NCI-H460 (cell line): ENCODE measurements around the gene SLC8A2. TPM values are rescaled to one million over a fixed set of nuclear protein-coding genes. Genes with fewer than 3 reads are reported as not detected.

Experiments
- DNase-seq: peaks from one replicate; pipeline ENCODE4 v3.0.0-alpha.2; 2016; ENCODE audit warnings: low read depth; ENCODE audit errors: extremely low read depth
- total RNA-seq: library from RNA; depleted of rRNA; stranded (reverse); fragments of >200 nt; shearing (Covaris generic); gene quantifications from 2 replicates; pipeline ENCODE4 v1.2.3, GENCODE V29; 2014

Gene SLC8A2
- total RNA-seq, 1 experiment from 2014 or later: not detected

DNA sequence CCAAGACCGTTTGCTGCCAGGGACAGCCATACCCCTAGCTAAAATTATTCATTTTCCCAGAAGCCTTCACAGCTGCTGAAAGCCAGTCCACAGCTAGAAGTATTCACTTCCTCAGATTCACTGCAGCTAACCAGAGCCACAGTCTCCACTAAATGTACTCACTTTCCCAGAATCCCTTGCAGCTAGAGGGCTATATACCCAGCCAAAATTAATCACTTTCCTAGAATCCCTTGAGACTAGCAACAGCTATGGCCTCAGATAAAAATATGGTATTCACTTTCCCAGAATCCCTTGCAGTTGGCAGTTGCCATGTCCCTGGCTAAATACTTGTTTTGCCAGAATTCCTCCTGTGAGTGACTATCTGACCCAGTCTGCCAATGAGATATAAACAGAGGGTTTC is 38.6 kb downstream of the SLC8A2 start:
- no peak for DNase-seq

GRCh38 chr19:47432499-47432898 is 39.2 kb downstream of the SLC8A2 start:
- no peak for DNase-seq

- no peak for DNase-seq
Measured at GRCh38 chr19:47432091-47432490, 39.6 kb downstream of the SLC8A2 start.

GRCh38 chr19:47430041-47430802 is 41.5 kb downstream of the SLC8A2 start:
- DNase-seq: no peak

- DNase-seq: no peak
Measured at GRCh38 chr19:47429140-47429793, 42.4 kb downstream of the SLC8A2 start.

DNA sequence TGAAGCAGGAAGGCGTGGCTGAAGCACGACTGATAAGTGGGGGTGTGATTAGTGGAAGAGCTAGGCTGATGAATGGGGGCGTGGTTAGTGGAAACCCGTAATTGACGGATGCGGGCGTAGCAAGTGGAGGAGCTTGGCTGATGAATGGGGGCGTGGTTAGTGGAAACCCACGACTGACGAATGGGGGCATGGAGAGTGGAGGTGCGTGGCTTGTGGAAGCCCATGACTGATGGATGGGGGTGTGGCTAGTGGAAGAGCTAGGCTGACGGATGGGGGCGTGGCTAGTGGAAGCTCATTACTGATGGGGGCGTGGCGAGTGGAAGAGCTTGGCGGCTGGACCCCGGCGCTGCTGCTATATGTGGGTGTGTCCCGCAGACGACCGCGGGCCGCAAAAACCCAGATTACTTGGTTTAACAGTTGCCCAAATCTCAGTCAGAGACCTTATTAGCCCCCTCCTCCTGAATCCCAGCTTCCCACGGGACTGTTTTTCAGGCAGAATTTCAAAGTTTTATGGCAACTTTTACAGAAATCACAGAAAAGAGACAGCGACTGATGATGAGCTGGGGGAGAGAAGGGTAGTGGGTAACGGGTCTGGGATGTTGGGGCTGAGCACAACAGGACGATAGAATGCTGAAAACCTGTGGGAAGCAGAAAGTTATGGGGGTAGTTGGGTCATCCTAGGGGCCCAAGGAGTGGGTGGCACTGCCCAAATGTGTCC is 43.4 kb downstream of the SLC8A2 start:
- peak; percentile 82 for DNase-seq

DNA sequence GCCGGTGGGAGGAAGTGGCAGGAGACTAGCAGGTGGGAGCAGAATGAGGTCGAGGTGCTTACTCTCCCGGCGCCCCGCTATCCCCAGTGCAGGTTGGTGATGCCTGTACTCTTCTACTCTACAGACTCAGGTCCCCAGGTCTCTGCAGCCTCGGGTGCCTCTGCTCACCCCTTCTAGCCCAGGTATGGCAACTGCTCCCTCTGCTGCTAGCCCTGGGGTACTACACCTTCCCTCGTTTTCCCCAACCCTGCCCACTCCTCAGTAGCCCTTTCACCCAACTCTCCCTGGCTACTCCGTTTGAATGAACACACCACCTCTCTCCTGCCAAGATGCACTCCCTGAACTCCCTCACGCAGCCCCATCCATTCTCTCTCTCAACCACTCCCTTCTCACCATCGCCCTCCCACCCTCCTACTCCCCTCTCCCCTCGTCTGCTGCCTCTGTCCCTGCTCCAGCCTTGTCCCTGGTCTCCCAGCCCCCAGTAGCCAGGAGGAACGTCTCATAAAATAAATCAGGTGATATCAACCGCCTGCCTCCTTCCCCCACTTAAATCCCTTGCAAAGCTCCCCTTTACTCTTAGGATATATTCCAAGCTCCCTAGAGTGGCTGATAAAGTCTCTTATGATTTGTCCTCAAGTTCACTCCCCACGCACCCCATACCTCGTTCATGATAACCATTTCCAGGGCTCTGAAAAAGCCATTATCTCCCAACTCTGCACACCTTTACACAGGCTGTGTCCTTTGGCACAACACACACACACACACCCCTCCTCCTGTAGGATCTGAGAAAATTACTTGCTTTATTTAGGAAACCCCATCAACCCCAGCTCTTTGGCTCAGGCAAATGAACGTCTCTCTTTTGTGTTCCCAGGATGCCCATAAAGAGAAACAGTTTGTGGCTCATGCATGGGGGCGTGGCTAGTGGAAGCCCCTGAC is 44.2 kb downstream of the SLC8A2 start:
- DNase-seq: peak; percentile 50

GRCh38 chr19:47423203-47423882 is 48.4 kb downstream of the SLC8A2 start:
- DNase-seq: no peak

GRCh38 chr19:47422417-47423163 is 49.1 kb downstream of the SLC8A2 start:
- DNase-seq: no peak

- DNase-seq: no peak
Measured at GRCh38 chr19:47421844-47422395, 49.8 kb downstream of the SLC8A2 start.

- no peak for DNase-seq
Measured at GRCh38 chr19:47421244-47421786, 50.4 kb downstream of the SLC8A2 start.

DNA sequence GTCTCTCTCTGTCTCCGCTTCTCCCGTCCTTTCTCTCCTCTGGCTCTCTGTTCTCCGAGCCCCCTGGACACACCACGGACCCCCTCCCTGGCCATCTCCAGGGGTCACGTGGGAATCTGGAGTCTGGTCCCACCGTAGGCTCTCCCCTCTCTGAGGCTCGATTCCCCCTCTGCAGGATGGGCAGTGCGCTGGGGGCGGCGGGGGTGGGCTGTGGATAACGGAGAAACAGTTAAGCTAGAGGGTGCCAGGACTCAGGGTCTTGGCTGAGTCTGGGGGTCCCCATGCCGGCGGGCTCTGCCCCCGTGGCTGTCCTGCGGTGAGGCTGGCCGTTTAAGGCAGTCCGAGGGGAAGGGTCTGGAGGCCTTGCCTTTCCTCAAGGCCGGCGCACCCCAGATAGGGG is 51.9 kb downstream of the SLC8A2 start:
- DNase-seq: no peak

- DNase-seq: no peak
Measured at GRCh38 chr19:47419030-47419783, 52.5 kb downstream of the SLC8A2 start, which contains the start of gene MEIS3. MEIS3 (minus strand) TSS chr19:47419527; CDS start chr19:47419081, 446 bp downstream.

DNA sequence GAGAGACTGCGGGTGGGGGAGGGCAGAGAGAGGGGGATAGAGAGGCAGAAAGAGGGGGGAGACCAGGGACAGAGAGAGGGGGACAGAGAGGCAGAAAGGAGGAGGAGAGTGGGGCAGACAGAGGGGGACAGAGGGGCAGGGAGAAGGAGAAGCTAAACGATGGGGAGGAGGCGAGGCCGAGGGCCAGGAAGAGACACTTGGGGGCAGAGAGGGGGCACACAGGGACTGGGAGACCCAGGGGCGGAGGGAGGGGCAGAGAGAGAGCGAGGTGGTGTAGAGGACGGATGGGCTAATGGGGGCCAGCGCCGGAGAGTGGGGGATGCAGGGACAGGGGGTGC is 53.0 kb downstream of the SLC8A2 start:
- DNase-seq: no peak

DNA sequence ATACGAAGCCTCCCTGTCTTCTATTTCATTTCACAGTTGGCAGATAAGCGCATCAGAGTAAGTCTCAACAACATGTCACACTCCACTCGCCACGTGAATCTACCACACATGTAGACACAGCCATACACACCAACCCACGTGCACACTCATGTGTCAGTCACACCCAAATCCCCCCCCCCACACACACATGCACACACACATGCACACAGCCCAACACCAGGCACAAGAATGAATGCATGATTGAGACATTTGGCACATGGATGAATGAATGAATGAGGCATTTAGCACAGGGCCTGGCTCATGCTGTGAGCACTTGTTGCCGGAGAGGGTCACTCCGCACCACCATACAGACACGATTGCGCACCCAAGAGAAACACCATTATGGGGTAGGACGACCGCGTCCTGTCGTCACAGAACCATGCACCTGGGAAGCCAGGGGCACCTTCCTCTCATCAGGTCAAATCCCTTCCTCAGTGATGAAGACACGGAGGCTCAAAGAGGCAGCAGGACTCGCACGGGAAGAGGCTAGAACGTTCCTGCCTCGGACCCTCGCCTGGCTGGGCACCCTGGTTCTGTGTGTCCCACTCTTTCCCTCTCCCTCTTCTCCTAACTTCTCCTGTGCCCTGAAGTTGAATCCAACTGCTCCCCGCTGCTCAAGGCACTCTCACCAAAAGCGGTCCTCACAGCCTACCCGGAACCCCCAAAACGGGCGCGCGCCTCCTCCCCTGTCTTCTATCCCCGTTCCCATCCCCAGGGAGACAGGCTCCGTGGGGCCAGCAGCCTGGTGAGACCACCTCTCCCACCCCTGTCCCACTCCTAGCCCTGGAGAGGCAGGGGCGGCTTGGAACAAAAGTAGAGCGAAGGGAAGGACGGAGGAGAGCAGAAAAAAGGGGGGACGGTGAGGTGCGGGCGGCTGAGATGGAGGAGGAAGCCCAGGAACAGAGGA is 53.7 kb downstream of the SLC8A2 start:
- no peak for DNase-seq

DNA sequence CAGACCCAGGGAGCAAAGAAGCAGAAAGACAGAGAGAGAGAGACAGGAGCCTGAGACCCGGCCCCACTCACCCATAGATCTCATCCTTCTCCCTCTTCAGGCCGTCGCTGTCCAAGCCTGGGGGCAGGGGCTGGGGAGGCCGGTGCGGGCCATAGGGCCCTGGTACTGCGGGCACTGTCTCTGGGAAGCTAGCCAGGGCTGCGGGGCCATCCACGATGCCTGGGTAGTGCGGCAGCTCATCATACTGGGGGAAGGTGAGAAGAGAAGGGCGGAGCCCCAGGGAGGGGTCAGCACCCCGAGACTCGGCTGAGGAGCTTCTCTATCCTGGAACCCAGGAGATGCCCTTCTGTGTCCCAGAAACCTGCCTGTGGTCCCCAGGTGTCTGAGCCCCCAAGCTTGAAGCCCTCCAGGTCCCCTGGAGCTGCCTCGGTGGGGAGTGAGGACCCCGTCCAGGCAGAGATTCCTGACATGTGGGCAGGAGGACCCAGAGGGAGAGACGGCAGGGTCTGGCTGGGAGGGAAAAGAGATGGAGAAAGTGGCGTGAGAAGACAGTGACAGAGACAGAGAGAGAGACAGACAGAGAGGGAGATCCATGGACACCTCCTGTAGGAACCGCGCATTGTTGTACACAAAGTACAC is 54.5 kb downstream of the SLC8A2 start:
- DNase-seq: no peak
